ENCODE measurements around the gene FNDC4. TPM values are rescaled to one million over a fixed set of nuclear protein-coding genes. Genes with fewer than 3 reads are reported as not detected.

The FNDC4 gene
- total RNA-seq = 10.4 and 20.9 TPM in 2 replicates

GRCh38 chr2:27494944-27495554 lies at the start of gene FNDC4:
Gene FNDC4, minus strand, starts transcription at chr2:27495200. Its CDS starts 521 bp downstream, at chr2:27494679.

GRCh38 chr2:27496357-27497287 lies 1.6 kb upstream of the FNDC4 start, which contains the start of gene GCKR:
Gene GCKR, plus strand, starts transcription at chr2:27496839. Its CDS starts 66 bp downstream, at chr2:27496905.

GRCh38 chr2:27489498-27490397 lies 5.3 kb downstream of the FNDC4 start, which contains the start of gene IFT172:
Gene IFT172, minus strand, starts transcription at chr2:27489743. Its CDS starts 90 bp downstream, at chr2:27489653.

GRCh38 chr2:27441958-27442919 lies 52.8 kb downstream of the FNDC4 start, which contains the start of gene KRTCAP3:
Gene KRTCAP3, plus strand, starts transcription at chr2:27442381. Its CDS starts 32 bp downstream, at chr2:27442413.

Other genes with a start within 250 kb of the FNDC4 start
- not detected in 2 replicates for gene SLC30A3, start 232.2 kb downstream of the FNDC4 start, total RNA-seq
- not detected in 2 replicates for gene DNAJC5G, start 219.8 kb downstream of the FNDC4 start, total RNA-seq
- 0.24 TPM in 1 of 2 replicates, not detected in the other for gene TRIM54, start 212.8 kb downstream of the FNDC4 start, total RNA-seq
- gene UCN, start 186.8 kb downstream of the FNDC4 start, total RNA-seq = 1.0 and 11.3 TPM in 2 replicates
- 80.7 and 88.8 TPM in 2 replicates for gene MPV17, start 172.1 kb downstream of the FNDC4 start, total RNA-seq
- 44.7 and 50.6 TPM in 2 replicates for gene GTF3C2, start 138.4 kb downstream of the FNDC4 start, total RNA-seq
- gene EIF2B4, start 124.9 kb downstream of the FNDC4 start, total RNA-seq = 25.9 and 29.5 TPM in 2 replicates
- 77.5 and 138 TPM in 2 replicates for gene SNX17, start 124.6 kb downstream of the FNDC4 start, total RNA-seq
- gene ZNF513, start 114.5 kb downstream of the FNDC4 start, total RNA-seq = 5.9 and 6.7 TPM in 2 replicates
- 48.9 and 86.0 TPM in 2 replicates for gene PPM1G, start 85.6 kb downstream of the FNDC4 start, total RNA-seq
- gene NRBP1, start 66.6 kb downstream of the FNDC4 start, total RNA-seq = 67.0 and 109 TPM in 2 replicates
- gene KRTCAP3, start 52.8 kb downstream of the FNDC4 start, total RNA-seq = 2.7 TPM in 1 of 2 replicates, not detected in the other
- gene IFT172, start 5.5 kb downstream of the FNDC4 start, total RNA-seq = 15.3 and 17.5 TPM in 2 replicates
- gene GCKR, start 1.6 kb upstream of the FNDC4 start, total RNA-seq = 0.24 and 0.39 TPM in 2 replicates
- 18.0 and 27.9 TPM in 2 replicates for gene ZNF512, start 87.8 kb upstream of the FNDC4 start, total RNA-seq
- 0.40 and 1.8 TPM in 2 replicates for gene CCDC121, start 133.8 kb upstream of the FNDC4 start, total RNA-seq
- gene GPN1, start 133.8 kb upstream of the FNDC4 start, total RNA-seq = 20.7 and 32.3 TPM in 2 replicates
- gene SUPT7L, start 168.4 kb upstream of the FNDC4 start, total RNA-seq = 16.0 and 25.4 TPM in 2 replicates
- gene SLC4A1AP, start 168.7 kb upstream of the FNDC4 start, total RNA-seq = 18.1 and 22.4 TPM in 2 replicates